ENCODE results near the gene TMEM183A.

DNA sequence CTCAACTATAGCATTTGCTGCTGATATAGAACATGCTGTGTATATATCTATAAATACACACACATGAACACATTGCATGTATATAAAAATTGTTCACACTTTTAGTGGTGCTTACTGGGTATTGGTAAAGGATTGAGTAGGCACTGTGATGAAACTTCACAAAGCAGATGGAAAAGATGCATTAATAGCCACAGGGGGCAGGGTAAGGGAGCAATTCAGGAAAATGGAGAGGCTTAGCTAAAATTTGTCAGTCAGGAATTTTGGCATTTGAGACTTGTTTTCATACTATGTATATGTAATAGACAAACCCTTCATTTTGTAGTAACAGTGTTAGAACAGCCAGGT, 18.5 kb downstream of the TMEM183A start:
- TF ChIP-seq ZNF384 (IDR thresholded peaks at IDR 0.05; ENCODE audit: borderline replicate concordance, low read depth, low read length): no peak
- TF ChIP-seq POLR2A (IDR thresholded peaks at IDR 0.05; ENCODE audit: low read depth, low read length): no peak
- TF ChIP-seq, protein P1, sequence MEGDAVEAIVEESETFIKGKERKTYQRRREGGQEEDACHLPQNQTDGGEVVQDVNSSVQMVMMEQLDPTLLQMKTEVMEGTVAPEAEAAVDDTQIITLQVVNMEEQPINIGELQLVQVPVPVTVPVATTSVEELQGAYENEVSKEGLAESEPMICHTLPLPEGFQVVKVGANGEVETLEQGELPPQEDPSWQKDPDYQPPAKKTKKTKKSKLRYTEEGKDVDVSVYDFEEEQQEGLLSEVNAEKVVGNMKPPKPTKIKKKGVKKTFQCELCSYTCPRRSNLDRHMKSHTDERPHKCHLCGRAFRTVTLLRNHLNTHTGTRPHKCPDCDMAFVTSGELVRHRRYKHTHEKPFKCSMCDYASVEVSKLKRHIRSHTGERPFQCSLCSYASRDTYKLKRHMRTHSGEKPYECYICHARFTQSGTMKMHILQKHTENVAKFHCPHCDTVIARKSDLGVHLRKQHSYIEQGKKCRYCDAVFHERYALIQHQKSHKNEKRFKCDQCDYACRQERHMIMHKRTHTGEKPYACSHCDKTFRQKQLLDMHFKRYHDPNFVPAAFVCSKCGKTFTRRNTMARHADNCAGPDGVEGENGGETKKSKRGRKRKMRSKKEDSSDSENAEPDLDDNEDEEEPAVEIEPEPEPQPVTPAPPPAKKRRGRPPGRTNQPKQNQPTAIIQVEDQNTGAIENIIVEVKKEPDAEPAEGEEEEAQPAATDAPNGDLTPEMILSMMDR (IDR thresholded peaks at IDR 0.05 in 2 of 3, conservative IDR thresholded peaks at IDR 0.05 in 1 of 3; ENCODE audit: control insufficient read depth in 2 of 3, extremely low read depth in 1 of 3, insufficient read depth in 1 of 3, low read depth in 3 of 3, low read length in 3 of 3): no peak
- no peak for TF ChIP-seq EP300 (IDR thresholded peaks at IDR 0.05; ENCODE audit: borderline replicate concordance in 1 of 2, control insufficient read depth in 1 of 2, low read depth in 2 of 2, low read length in 2 of 2)
- no peak for TF ChIP-seq ESRRA (IDR thresholded peaks at IDR 0.05; ENCODE audit: low read length)
- TF ChIP-seq, protein P2, sequence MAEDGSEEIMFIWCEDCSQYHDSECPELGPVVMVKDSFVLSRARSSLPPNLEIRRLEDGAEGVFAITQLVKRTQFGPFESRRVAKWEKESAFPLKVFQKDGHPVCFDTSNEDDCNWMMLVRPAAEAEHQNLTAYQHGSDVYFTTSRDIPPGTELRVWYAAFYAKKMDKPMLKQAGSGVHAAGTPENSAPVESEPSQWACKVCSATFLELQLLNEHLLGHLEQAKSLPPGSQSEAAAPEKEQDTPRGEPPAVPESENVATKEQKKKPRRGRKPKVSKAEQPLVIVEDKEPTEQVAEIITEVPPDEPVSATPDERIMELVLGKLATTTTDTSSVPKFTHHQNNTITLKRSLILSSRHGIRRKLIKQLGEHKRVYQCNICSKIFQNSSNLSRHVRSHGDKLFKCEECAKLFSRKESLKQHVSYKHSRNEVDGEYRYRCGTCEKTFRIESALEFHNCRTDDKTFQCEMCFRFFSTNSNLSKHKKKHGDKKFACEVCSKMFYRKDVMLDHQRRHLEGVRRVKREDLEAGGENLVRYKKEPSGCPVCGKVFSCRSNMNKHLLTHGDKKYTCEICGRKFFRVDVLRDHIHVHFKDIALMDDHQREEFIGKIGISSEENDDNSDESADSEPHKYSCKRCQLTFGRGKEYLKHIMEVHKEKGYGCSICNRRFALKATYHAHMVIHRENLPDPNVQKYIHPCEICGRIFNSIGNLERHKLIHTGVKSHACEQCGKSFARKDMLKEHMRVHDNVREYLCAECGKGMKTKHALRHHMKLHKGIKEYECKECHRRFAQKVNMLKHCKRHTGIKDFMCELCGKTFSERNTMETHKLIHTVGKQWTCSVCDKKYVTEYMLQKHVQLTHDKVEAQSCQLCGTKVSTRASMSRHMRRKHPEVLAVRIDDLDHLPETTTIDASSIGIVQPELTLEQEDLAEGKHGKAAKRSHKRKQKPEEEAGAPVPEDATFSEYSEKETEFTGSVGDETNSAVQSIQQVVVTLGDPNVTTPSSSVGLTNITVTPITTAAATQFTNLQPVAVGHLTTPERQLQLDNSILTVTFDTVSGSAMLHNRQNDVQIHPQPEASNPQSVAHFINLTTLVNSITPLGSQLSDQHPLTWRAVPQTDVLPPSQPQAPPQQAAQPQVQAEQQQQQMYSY (CRISPR knock-in tag; IDR thresholded peaks at IDR 0.05): no peak
- TF ChIP-seq, protein P3, sequence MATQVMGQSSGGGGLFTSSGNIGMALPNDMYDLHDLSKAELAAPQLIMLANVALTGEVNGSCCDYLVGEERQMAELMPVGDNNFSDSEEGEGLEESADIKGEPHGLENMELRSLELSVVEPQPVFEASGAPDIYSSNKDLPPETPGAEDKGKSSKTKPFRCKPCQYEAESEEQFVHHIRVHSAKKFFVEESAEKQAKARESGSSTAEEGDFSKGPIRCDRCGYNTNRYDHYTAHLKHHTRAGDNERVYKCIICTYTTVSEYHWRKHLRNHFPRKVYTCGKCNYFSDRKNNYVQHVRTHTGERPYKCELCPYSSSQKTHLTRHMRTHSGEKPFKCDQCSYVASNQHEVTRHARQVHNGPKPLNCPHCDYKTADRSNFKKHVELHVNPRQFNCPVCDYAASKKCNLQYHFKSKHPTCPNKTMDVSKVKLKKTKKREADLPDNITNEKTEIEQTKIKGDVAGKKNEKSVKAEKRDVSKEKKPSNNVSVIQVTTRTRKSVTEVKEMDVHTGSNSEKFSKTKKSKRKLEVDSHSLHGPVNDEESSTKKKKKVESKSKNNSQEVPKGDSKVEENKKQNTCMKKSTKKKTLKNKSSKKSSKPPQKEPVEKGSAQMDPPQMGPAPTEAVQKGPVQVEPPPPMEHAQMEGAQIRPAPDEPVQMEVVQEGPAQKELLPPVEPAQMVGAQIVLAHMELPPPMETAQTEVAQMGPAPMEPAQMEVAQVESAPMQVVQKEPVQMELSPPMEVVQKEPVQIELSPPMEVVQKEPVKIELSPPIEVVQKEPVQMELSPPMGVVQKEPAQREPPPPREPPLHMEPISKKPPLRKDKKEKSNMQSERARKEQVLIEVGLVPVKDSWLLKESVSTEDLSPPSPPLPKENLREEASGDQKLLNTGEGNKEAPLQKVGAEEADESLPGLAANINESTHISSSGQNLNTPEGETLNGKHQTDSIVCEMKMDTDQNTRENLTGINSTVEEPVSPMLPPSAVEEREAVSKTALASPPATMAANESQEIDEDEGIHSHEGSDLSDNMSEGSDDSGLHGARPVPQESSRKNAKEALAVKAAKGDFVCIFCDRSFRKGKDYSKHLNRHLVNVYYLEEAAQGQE (IDR thresholded peaks at IDR 0.05; ENCODE audit: low read depth, low read length): no peak
- TF ChIP-seq NR2C2 (IDR thresholded peaks at IDR 0.05; ENCODE audit: borderline replicate concordance, control insufficient read depth, insufficient read length, low read depth): no peak
- TF ChIP-seq POLR2AphosphoS5 (IDR thresholded peaks at IDR 0.05; ENCODE audit: low read length): no peak
- TF ChIP-seq EZH2 (IDR thresholded peaks at IDR 0.05; ENCODE audit: borderline replicate concordance, control insufficient read depth, low read depth, low read length): no peak

Measured in GM12878 (cell line).